Small intestine (tissue), 7 donors: ENCODE results near the gene NFKBIZ. TPM values are rescaled to one million over a fixed set of nuclear protein-coding genes. Genes with fewer than 3 reads are reported as not detected.
"Not testable (repeated sequence)": the region's sequence is repeated elsewhere in the genome, so short reads cannot be mapped to it uniquely, and the experiment has no call there.

Source experiments
- DNase-seq, 2 donors: peaks; one replicate each; pipeline versions ENCODE4 v3.0.0 to v3.0.0-alpha.2; 2013
- FAIRE-seq: peaks from 2 replicates; lab custom pipeline; 2012; peaks lifted over from hg19 to GRCh38; lab: Jason Lieb, UNC
- H3K27ac ChIP-seq, 3 donors: one replicate each; pipeline ENCODE4 v1.5.1; 2013; ENCODE audit warnings: low read length in 2 of 3, mild to moderate bottlenecking in 2 of 3, control low read depth in 1 of 3, inconsistent platforms in 1 of 3, low read depth in 1 of 3, moderate library complexity in 1 of 3
- H3K27me3 ChIP-seq, 3 donors: one replicate each; pipeline ENCODE4 v1.6.1; 2013; ENCODE audit warnings: low read length in 3 of 3, inconsistent platforms in 1 of 3; ENCODE audit not compliant: control insufficient read depth in 3 of 3, insufficient read depth in 3 of 3
- H3K36me3 ChIP-seq, 3 donors: one replicate each; pipeline ENCODE4 v1.6.1; 2013; ENCODE audit warnings: low read length in 3 of 3, inconsistent platforms in 1 of 3, low read depth in 1 of 3, mild to moderate bottlenecking in 1 of 3, moderate library complexity in 1 of 3; ENCODE audit not compliant: control insufficient read depth in 3 of 3, insufficient read depth in 2 of 3
- H3K4me1 ChIP-seq, 3 donors: one replicate each; pipeline ENCODE4 v1.6.1; 2013; ENCODE audit warnings: low read length in 2 of 3, inconsistent platforms in 1 of 3, low read depth in 1 of 3, mild to moderate bottlenecking in 1 of 3, moderate library complexity in 1 of 3; ENCODE audit not compliant: control insufficient read depth in 3 of 3, insufficient read depth in 2 of 3
- H3K4me3 ChIP-seq, 3 donors: one replicate each; pipeline ENCODE4 v1.5.1; 2013; ENCODE audit warnings: low read length in 3 of 3, control low read depth in 1 of 3, inconsistent platforms in 1 of 3, low read depth in 1 of 3, mild to moderate bottlenecking in 1 of 3, moderate library complexity in 1 of 3
- H3K9me3 ChIP-seq, 2 donors: one replicate each; pipeline ENCODE4 v1.6.1; 2013; ENCODE audit warnings: low read depth in 1 of 2, low read length in 1 of 2; ENCODE audit not compliant: control insufficient read depth in 2 of 2, insufficient read depth in 1 of 2
- WGBS, 3 donors: extraction: QIAGEN DNeasy Blood & Tissue Kit; methylation state at CpG; one replicate each; pipeline ENCODE4 v1.1.7; 2013; 5-methylcytosine and 5-hydroxymethylcytosine counted together
- polyA plus RNA-seq, 4 donors: library from polyadenylated mRNA; stranded (reverse) in 3 of 4; unstranded in 1 of 4; fragments of 200-250 nt in 3 of 4; fragments of 120-200 nt in 1 of 4; gene quantifications; one replicate each; pipeline versions ENCODE4 v1.2.1 to v1.2.3, GENCODE V29; 2013
- donor health status: healthy with polysubstance abuse.
- donor health status: control.
- donor health status: control.
- donor health status: Bipolar disorder and iron deficiency.
- donor health status: healthy.

NFKBIZ gene
- polyA plus RNA-seq, 4 donors: 10.3 to 211 (median 25.4) TPM

DNA sequence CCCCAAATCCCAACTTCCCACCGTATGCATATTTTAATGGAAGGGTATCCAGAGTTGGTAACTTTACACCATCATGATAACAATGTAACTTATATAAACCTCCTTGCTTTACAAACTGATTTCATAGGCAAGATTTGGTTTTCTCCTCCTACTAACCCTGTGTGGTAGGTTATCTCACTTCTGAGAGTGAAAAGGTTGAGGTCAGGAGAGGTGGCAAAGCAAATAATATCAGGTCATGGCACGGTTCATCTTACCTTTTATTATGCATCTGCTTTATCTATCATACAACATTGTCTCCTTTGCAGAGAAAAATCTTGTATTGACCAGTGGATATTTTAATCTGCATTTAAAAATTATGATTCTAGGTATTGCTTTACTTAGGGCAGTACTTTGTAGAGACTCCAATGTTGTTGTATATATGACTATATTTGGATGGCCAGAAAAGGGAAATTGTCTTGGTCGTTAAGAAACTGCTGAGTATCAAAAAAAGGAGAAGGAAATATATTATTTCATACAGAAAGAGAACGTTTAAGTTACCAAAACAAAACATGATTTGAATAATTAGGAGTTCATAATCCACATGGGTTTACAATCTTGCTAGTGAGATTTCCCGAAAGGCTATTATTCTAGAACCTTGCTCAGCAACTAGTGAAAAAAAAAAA, 30.4 kb downstream of the NFKBIZ start:
- no peaks in the 10 kb centered on the region for H3K27me3 ChIP-seq
- H3K4me3 ChIP-seq: no peak overlapping the region
- DNase-seq: no peak
- H3K9me3 ChIP-seq: no peaks in the 10 kb centered on the region
- H3K36me3 ChIP-seq: no peaks in the 10 kb centered on the region
- no peak for FAIRE-seq
- 53 to 85% (median 67%) methylated on average over 5 of the region's 5 CpGs for WGBS, 3 donors
- peaks cover 0 to 4% (median 0%) of the 10 kb centered on the region in 3 donors for H3K4me1 ChIP-seq
- H3K27ac ChIP-seq: no peak overlapping the region

DNA sequence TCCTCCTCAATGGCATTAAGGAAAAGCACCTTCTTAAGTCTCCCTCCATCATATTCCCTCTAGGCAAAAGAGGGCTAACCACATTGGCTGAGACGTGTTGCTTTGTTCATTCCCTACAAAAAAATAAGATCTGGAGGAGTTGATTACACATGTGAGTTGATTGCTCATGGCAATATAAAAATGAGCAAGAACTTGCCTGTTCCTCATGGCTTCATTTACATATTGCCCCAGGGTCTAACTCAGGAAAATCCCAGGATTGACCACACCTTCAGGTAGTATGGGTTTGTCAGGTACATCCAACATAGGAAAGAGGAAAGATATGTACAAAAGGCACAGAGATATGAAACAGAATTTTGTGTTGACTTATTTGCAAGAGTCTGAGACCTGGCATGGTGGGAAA, 35.5 kb downstream of the NFKBIZ start:
- no peak for DNase-seq
- Histone ChIP-seq H3K4me3 (no peak overlapping the region), H3K36me3 (no peaks in the 10 kb centered on the region), H3K4me1 (no peaks in the 10 kb centered on the region), H3K27me3 (no peaks in the 10 kb centered on the region), H3K9me3 (no peaks in the 10 kb centered on the region), H3K27ac (no peak overlapping the region)
- WGBS, 3 donors: 88 to 93% (median 88%) methylated on average over 1 of the region's 1 CpG
- FAIRE-seq: no peak

DNA sequence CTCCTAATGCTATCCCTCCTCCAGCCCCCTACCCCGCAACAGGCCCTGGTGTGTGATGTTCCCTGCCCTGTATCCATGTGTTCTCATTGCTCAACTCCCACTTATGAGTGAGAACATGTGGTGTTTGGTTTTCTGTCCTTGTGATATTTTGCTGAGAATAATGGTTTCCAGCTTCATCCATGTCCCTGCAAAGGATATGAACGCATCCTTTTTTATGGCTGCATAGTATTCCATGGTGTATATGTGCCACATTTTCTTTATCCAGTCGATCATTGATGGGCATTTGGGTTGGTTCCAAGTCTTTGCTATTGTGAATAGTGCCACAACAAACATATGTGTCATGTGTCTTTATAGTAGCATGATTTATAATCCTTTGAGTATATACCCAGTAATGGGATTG, 36.3 kb downstream of the NFKBIZ start:
- not testable (repeated sequence) for DNase-seq, H3K27me3 ChIP-seq, FAIRE-seq, H3K4me3 ChIP-seq, H3K36me3 ChIP-seq, H3K4me1 ChIP-seq, H3K9me3 ChIP-seq, H3K27ac ChIP-seq
- 92 to 93% (median 93%) methylated on average over 3 of the region's 3 CpGs for WGBS, 3 donors

DNA sequence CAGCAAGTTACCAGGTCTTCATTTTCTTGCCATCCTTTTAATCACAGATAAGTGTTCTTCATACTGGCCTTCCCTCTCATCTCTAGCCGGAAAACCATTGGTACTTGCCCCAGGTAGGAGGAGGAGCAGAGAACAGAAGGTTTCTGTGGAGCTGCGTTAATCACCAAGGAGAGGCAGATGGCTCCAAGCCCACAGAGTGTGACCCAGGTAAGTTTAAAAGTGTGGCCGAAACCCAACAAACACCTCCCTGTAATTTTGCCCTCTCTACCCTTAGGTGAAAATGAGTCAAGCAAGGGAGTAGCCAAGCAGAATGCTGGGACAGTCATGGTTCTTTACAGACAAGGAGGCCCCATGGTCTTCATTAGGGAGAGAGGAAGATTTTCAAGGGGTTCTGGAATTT, 37.3 kb downstream of the NFKBIZ start:
- WGBS, 3 donors: 91 to 96% (median 93%) methylated on average over 3 of the region's 3 CpGs
- Histone ChIP-seq H3K36me3 (no peaks in the 10 kb centered on the region), H3K27me3 (no peaks in the 10 kb centered on the region), H3K9me3 (no peaks in the 10 kb centered on the region), H3K4me3 (no peak overlapping the region), H3K4me1 (no peaks in the 10 kb centered on the region), H3K27ac (no peak overlapping the region)
- DNase-seq: no peak
- no peak for FAIRE-seq

DNA sequence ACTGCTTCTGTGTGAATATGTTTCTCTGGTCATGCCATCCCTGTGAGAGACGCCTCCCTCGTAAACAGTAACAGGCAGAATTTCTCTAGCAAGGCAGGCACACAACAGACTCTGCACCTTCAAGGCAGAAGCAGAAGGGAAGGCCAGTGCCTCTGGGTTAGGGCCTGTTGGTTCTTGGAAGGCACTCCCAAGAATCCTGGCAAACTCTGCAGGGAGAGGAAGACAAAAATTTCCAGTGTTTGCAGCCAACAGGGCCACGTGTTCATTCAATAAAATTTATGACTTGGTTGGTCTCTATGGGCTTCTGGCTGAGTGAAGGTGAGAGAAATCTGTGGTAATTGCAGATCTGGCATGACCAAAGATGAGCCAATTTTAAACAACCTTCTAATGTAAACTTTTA, 39.3 kb downstream of the NFKBIZ start:
- no peak for FAIRE-seq
- DNase-seq: no peak

DNA sequence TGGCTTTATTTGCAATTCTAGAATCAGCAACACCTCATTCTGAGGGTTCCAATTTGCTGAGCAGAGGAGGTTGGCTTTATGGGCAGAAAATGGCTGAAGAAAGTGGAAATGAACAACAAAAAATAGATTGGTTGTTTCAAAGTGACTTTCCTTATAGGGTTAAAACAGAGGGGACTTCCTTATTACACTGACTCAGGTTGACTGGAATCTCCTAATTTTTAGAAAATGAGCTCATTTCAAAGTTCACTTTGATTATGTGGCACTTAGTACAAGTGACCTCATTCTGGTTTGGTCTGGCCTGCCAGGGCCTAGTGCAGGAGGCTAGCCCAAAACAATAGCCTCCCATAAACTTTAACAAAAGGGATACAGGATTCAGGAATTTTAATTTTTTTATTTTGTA, 41.4 kb downstream of the NFKBIZ start:
- no peaks in the 10 kb centered on the region for H3K4me1 ChIP-seq
- FAIRE-seq (no peak), DNase-seq (no peak)
- H3K9me3 ChIP-seq: no peaks in the 10 kb centered on the region
- H3K4me3 ChIP-seq: no peak overlapping the region
- no peaks in the 10 kb centered on the region for H3K27me3 ChIP-seq
- H3K27ac ChIP-seq: no peak overlapping the region
- no peaks in the 10 kb centered on the region for H3K36me3 ChIP-seq

More for the DNA sequence above, 39.3 kb downstream of the NFKBIZ start:
- Histone ChIP-seq H3K27ac (no peak overlapping the region), H3K36me3 (no peaks in the 10 kb centered on the region), H3K4me1 (no peaks in the 10 kb centered on the region), H3K4me3 (no peak overlapping the region), H3K9me3 (no peaks in the 10 kb centered on the region), H3K27me3 (no peaks in the 10 kb centered on the region)
- 45 to 61% (median 52%) methylated on average over 3 of the region's 3 CpGs for WGBS, 3 donors

DNA sequence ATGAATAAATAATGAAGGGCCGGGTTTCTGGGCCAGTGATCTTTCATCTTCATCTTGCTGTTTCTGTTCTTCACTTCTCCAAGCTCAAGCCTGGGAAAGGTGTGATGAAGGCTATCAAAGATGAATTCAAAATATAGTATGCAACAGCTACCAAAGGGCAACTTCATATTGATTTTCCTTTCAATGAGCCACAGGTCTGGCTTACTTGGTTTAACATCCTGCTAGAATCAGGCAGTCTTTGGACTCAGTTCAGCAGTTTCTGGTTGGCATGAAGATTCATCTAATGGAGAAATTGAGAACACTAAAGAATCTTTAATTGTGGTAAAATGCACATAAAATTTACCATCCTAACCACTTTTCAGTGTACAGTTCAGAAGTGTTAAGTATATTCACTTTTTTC, 43.3 kb downstream of the NFKBIZ start:
- FAIRE-seq: no peak
- H3K9me3 ChIP-seq: no peaks in the 10 kb centered on the region

DNA sequence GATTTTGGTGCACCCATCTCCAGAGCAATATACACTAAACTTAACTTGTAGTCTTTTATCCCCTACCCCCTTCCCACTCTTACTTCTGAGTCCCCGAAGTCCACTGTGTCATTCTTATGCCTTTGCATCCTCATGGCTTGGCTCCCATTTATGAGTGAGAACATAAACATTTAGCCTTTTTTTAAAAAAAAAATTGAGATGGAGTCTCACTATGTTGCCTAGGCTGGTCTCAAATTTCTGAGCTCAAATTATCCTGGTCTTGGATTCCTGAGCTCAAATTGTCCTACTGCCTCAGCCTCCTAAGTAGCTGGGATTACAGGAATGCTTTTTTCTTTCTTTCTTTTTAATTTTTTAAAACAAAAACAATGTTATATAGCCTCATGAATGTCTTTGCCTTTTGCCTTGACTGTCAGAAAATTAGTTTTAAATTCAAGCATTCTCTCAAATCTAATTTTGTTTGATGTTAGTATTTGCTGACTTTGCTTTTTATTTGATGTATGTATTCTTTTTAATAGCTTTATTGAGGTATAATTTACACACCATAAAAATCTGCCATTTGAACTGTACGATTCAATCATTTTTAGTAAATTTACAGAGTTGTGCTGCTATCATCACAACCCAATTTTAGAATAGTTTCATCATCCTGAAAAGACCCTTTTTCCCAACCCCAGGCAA, 46.9 kb downstream of the NFKBIZ start:
- no peak overlapping the region for H3K4me3 ChIP-seq
- H3K4me1 ChIP-seq: no peaks in the 10 kb centered on the region
- FAIRE-seq (no peak), DNase-seq (no peak)
- H3K9me3 ChIP-seq: no peaks in the 10 kb centered on the region
- no peaks in the 10 kb centered on the region for H3K36me3 ChIP-seq
- no peaks in the 10 kb centered on the region for H3K27me3 ChIP-seq
- WGBS, 3 donors: 91 to 97% (median 95%) methylated on average over 2 of the region's 2 CpGs
- H3K27ac ChIP-seq: no peak overlapping the region

More for the DNA sequence above, 43.3 kb downstream of the NFKBIZ start:
- DNase-seq: peak; percentile 19 to 39
- no peak overlapping the region for H3K4me3 ChIP-seq
- no peaks in the 10 kb centered on the region for H3K4me1 ChIP-seq
- no peaks in the 10 kb centered on the region for H3K27me3 ChIP-seq
- H3K27ac ChIP-seq: no peak overlapping the region
- WGBS, 3 donors: 89 to 95% (median 93%) methylated on average over 1 of the region's 1 CpG
- no peaks in the 10 kb centered on the region for H3K36me3 ChIP-seq
